Lower leg skin (tissue), 4 donors: ENCODE data around the gene CSRP2. TPM values are rescaled to one million over a fixed set of nuclear protein-coding genes. Genes with fewer than 3 reads are reported as not detected.

Experiments used
- DNase-seq, 2 donors: peaks; one replicate each; pipeline ENCODE4 v3.0.0-alpha.2; 2019; ENCODE audit warnings: low spot score in 2 of 2
- H3K4me3 ChIP-seq: fragments of 200-600 bp; sonication (generic); 2 replicates; pipeline ENCODE4 v1.5.1; 2017; ENCODE audit warnings: mild to moderate bottlenecking, low read depth; ENCODE audit not compliant: poor library complexity, severe bottlenecking
- CTCF ChIP-seq, 3 donors: fragments of 450-650 bp; IDR thresholded peaks; one replicate each; pipeline ENCODE4 v1.5.1; 2016; ENCODE audit warnings: antibody characterized with exemption in 3 of 3, mild to moderate bottlenecking in 3 of 3, moderate library complexity in 2 of 3
- POLR2A ChIP-seq, 2 donors: fragments of 450-650 bp; IDR thresholded peaks; one replicate each; pipeline ENCODE4 v1.6.1; 2016 to 2017; ENCODE audit warnings: antibody characterized with exemption in 2 of 2, mild to moderate bottlenecking in 1 of 2, moderate library complexity in 1 of 2
- WGBS, 2 donors: methylation state at CpG; one replicate each; pipeline ENCODE4 v1.1.5; 2018; 5-methylcytosine and 5-hydroxymethylcytosine counted together
- intact Hi-C: fragments of 100-400 bp; cut with DNase I; formaldehyde crosslinking; loops from one replicate; pipeline ENCODE4 v1.15.0; 2023; ENCODE audit warnings: low total_unique reads
- total RNA-seq, 4 donors: library from RNA; depleted of rRNA; stranded (reverse); fragments of >200 nt; gene quantifications; one replicate each; pipeline ENCODE4 v1.1.0, GENCODE V29; 2016

CSRP2 gene
- total RNA-seq, 4 donors from 2014 or later = 7.2 to 33.2 (median 14.3) TPM

- H3K4me3 ChIP-seq = no peak overlapping the region
- 92 to 94% methylated on average over 5 of the region's 5 CpGs for WGBS, 2 donors
- intact Hi-C loops = no loop called here
- no peak for DNase-seq
- TF ChIP-seq POLR2A (IDR thresholded peaks at IDR 0.05) = no peak
- no peak for TF ChIP-seq CTCF (IDR thresholded peaks at IDR 0.05)
These were observed 6.4 kb downstream of the CSRP2 start for GRCh38 chr12:76872415-76872814.

- H3K4me3 ChIP-seq = no peak overlapping the region
- intact Hi-C loops = no loop called here
- DNase-seq = no peak
- no peak for TF ChIP-seq POLR2A (IDR thresholded peaks at IDR 0.05)
- TF ChIP-seq CTCF (IDR thresholded peaks at IDR 0.05) = no peak
- WGBS, 2 donors = 42 to 71% methylated on average over 3 of the region's 3 CpGs
These were observed 7.1 kb downstream of the CSRP2 start for GRCh38 chr12:76871742-76872141.

GRCh38 chr12:76871082-76871481 is 7.7 kb downstream of the CSRP2 start:
- no peak overlapping the region for H3K4me3 ChIP-seq
- 84 to 89% methylated on average over 2 of the region's 2 CpGs for WGBS, 2 donors
- TF ChIP-seq CTCF (IDR thresholded peaks at IDR 0.05) = no peak
- no peak for TF ChIP-seq POLR2A (IDR thresholded peaks at IDR 0.05)
- intact Hi-C loops = no loop called here
- DNase-seq = no peak

GRCh38 chr12:76866726-76867125 is 12.1 kb downstream of the CSRP2 start:
- 60 to 73% methylated on average over 8 of the region's 8 CpGs for WGBS, 2 donors
- DNase-seq = no peak
- TF ChIP-seq POLR2A (IDR thresholded peaks at IDR 0.05) (no peak), CTCF (IDR thresholded peaks at IDR 0.05) (no peak)
- no peak overlapping the region for H3K4me3 ChIP-seq
- intact Hi-C loops = no loop called here

- WGBS, 2 donors = 68 to 70% methylated on average over 8 of the region's 8 CpGs
- intact Hi-C loops = no loop called here
These were observed 12.7 kb downstream of the CSRP2 start for GRCh38 chr12:76866151-76866567.

More at GRCh38 chr12:76866151-76866567, 12.7 kb downstream of the CSRP2 start:
- no peak for DNase-seq
- H3K4me3 ChIP-seq = no peak overlapping the region
- TF ChIP-seq POLR2A (IDR thresholded peaks at IDR 0.05) (no peak), CTCF (IDR thresholded peaks at IDR 0.05) (no peak)
